NCI-H1417 treated with DMSO at 0.1 percent for 48 hours (cell line): ENCODE results near the gene TP53I13.
"Not testable (repeated sequence)": the region's sequence is repeated elsewhere in the genome, so short reads cannot be mapped to it uniquely, and the experiment has no call there.

Source experiments
- DNase-seq: peaks from one replicate; lab custom pipeline; 2025; lab: John Stamatoyannopoulos, UW

TP53I13 gene, protein sequence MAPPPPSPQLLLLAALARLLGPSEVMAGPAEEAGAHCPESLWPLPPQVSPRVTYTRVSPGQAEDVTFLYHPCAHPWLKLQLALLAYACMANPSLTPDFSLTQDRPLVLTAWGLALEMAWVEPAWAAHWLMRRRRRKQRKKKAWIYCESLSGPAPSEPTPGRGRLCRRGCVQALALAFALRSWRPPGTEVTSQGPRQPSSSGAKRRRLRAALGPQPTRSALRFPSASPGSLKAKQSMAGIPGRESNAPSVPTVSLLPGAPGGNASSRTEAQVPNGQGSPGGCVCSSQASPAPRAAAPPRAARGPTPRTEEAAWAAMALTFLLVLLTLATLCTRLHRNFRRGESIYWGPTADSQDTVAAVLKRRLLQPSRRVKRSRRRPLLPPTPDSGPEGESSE

DNA sequence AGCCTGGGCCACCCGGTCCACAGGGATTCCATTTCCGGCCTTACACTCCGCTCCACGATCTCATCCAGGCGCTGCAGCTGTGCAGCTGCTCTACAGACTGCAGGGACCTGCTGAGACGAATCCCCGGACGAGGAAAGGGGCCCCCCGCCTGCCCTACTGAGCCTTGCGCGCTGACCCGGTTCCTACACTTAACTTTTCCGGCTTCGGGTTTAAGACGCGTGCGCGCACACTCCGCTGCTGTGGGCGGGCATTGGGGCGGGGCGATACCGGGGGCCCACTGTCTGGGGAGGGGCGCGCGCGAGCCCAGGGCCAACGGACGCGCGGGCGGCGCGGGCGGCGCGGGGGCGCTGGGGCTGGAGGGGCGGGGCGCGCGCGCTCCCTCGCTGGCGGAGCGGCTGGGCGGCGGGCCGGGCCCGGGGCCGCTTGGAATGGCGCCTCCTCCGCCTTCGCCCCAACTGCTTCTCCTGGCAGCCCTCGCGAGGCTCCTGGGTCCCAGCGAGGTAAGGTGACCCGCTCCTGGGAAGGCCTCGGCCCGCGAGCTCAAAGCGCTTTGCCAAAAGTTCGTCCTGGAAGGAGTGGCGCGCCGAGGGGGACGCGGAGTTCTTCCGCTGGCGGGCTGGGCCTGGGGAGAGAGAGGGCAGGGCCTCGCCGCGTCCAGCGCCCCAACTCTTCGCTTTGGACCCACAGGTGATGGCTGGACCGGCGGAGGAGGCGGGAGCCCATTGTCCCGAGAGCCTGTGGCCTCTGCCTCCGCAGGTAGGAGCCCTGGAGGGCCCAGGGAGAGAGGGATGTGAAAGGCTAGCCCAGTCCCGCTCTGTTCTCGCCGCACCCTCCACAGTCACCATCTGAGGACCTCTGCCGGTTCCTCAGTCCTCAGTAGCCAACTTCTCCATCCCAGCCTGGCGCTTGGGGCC lies at the start of gene TP53I13:
TP53I13 (plus strand) TSS at position 371 of the 914 bp plus-strand sequence; CDS start at position 429, 58 bp downstream.
- DNase-seq: no peak

DNA sequence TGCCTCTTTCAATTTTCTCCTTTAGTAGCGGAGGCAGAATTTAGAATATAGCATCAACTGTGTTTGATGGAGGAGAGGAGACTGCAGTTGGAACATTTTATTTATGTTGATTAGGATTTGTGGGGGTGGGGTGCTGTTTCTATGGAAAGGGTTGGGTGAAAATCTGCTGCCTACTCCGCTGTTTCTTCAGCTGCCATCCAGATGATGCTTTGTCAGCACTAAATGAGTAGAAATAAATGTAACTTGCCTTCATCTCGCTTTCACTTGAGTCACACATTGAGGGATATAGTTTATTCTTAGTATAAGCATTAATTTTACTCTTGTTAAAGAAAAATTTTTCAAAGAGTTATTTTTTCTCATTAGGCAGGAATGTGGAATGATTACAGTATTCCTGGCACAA lies 43.8 kb upstream of the TP53I13 start:
- DNase-seq: no peak

DNA sequence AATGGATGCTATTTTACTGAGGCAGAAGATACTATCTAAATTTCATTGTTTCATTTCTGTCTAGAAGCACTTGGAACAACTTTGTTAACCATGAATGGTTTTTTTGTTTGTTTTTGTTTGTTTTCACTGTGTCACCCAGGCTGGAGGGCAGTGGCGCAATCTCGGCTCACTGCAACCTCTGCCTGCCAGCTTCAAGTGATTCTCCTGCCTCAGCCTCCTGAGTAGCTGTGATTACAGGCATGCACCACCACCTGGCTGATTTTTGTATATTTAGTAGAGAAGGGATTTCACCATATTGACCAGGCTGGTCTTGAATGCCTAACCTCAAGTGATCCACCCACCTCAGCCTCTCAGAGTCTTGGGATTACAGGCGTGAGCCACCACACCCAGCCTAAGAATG lies 42.2 kb upstream of the TP53I13 start:
- no peak for DNase-seq

DNA sequence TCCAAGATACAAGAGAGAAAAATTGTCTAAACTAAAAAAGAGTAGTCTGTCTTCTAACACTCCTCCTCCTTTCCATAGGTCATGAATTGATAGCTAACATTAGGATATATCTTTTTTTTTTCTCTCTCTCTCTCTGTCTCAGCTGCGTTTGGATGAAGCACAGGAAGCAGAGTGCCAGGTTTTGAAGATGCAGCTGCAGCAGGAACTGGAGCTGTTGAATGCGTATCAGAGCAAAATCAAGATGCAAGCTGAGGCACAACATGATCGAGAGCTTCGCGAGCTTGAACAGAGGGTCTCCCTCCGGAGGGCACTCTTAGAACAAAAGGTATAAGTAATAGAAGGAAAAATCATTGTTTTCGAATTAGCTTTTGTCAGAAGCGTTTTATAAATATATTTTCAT lies 34.5 kb upstream of the TP53I13 start:
- no peak for DNase-seq

DNA sequence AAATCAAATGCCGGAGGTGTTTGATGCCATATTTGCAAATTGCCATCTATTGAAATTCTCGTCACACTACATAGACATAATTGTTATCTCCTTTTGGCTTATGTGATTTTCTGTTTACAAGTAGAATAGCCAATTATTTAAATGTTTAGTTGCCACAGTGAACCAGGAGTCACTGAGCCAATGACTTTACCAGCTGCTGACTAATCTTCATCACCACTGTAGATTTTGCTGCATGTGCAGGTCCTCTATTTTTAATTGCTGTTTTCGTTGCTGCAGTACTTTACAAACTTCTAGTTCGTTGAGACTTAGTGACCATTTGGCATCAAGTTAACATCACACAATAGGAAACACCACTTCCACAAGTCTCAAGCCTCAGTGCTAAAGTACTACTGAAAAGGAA lies 24.4 kb upstream of the TP53I13 start:
- no peak for DNase-seq

DNA sequence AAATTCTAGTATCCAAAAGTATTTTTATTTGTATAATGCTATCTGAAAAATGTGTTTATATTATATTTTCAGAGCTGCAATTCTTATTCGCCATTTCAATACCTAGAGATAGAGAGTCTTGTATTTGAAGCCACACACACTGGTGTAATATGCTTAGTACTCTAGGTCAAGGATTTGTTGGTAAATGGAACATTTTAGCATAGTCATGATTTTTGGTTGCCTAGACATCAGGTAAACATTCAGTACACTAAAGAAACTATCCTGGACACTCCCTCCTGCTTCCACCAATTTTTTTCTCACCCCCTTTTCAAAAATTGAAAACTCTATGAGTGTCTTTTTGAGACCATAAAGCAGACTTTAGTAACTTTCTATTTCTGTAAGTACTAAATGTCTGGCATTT lies 22.4 kb upstream of the TP53I13 start:
- no peak for DNase-seq

DNA sequence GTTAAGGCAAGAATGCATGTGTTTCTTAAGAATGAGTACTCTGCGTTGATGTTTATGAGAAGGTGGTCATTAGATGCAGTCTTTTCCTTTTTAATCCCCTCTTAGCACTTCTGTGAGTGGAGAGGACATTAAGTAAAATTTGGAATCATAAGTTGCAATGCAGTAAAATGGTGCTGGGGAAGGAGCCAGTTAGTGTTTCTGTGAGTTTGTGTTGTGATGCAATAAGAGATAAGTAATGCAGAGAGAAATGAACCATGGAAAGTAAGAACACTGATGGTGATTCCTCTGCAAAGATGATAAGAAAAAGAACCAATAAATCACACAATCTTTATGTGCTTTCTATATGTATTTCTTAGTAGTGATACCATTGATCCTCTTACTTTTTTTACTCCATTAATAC lies 21.7 kb upstream of the TP53I13 start:
- no peak for DNase-seq

DNA sequence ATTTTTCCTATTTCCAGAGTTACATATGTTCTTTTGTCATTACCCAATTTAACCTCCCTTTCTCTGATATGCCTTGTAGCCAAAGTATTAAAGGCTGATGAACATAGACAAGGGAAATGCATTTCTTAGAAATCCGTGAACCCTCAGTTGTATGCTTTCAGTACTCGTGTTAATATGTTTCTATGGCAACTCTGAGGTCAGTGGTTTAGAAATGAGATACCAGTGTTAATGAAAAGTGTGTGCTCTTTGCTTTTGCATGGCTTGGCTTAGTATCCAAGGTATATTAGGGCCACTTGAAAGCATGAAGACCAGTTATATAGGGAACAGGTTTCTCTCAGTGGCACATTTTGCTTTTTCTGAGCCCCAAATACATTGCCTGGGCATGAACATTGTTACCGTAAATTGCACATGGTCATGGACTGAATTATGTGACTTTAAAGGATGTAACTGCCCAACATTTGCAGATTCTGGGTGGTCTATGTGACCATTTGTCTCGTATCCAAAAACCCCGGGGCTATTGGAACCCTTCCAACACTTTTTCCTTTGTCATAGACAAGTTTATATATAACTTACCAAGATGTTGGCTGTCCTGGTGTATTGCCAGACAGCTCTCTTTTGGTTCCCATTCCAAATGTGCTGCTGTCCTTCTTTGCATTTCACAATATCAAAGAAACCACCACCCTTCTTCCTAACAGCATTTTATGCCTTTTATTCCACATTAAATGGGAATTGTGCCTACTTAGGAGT lies 19.2 kb upstream of the TP53I13 start:
- DNase-seq: no peak

DNA sequence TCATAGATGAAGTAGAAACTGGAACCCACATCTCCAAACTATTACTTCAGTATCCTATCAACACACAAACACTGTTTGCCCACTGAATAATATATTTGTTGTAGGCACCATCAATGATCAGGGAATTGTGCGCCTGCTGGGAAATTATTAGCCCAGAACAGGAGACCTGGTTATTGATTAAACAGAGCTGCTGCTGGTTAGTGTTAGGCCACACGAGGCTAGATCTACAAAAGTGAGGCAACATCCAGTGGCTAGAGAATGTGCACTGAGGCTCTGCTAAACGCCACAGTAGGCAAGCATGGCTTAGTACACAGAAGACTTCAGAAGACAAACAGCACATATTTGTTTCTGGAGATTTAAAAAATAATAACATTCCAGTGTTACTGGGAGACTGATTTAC lies 12.7 kb upstream of the TP53I13 start:
- no peak for DNase-seq

DNA sequence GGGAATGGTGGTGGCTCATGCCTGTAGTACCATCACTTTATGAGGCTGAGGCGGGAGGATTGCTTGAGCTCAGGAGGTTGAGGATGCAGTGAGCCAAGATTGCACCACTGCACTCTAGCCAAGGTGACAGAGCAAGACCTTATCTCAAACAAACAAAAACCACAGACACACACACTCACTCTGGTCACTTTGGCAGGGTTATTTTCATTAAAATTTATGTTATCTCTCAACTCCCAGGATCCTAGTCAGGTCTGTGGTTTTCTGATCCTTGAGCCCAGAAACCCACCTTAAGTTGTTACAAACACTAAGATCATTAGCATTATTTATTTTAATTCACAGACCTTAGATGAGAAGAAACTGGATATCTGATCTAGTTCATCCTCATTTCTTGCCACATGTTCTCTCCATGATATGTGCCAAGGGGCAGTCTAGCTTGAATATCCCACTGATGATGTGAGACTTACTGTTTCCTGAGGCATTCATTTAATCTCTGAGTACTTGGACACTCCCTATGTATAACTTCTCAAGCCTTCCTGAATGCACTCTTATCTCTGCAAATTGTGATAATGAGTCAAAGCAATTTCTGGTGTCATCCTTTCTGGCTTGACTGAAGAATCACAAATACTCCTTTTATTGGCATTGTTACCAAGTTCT lies 11.3 kb upstream of the TP53I13 start:
- DNase-seq: no peak

DNA sequence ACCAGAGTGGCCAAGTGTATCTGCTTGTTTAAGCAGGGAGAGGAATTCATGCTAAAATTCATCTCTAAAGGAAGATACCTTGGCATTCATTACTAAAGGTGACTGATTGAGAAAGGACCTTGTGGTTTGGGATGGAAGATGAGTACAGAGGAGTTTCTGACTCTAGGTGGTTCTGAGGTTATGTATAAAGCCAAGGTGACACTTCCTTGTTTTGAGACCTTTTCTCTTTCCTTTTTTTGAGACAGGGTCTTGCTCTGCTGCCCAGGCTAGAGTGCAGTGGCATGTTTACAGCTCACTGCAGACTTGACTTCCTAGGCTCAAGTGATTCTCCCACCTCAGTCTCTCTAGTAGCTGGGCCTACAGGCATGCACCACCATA lies 10.8 kb upstream of the TP53I13 start:
- no peak for DNase-seq

DNA sequence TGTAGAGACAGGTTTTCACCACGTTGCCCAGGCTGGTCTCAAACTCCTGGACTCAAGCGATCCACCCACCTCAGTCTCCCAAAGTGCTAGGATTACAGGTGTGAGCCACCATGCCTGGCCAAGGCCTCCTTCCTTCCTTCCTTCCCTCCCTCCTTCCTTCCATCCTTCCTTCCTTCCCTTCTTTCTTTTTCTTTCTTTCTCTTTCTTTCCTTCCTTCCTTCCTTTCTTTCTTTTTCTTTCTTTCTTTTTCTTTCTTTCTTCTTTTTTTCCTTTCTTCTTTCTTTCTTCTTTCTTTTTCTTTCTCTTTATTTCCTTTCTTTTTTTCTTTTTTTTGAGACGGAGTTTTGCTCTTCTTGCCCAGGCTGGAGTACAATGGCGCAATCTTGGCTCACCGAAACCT lies 10.4 kb upstream of the TP53I13 start:
- DNase-seq: not testable (repeated sequence)

DNA sequence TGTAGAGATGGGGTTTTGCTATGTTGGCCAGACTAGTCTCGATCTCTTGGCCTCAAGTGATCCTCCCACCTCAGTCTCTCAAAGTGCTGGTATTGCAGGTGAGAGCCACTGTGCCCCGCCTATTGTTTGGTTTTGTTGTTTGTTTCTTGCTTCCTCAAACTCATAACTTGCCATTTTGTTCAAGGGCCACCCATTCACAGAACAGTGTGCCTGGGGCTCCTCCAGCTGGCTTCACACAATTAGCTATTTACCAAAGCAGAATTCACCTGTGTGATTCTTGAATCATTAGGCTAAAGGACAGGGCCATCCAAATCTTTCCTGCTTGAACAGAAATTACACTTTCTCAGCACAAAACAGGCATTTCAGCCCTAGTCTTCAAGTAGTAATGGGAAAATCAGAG lies 8.9 kb upstream of the TP53I13 start:
- DNase-seq: no peak

DNA sequence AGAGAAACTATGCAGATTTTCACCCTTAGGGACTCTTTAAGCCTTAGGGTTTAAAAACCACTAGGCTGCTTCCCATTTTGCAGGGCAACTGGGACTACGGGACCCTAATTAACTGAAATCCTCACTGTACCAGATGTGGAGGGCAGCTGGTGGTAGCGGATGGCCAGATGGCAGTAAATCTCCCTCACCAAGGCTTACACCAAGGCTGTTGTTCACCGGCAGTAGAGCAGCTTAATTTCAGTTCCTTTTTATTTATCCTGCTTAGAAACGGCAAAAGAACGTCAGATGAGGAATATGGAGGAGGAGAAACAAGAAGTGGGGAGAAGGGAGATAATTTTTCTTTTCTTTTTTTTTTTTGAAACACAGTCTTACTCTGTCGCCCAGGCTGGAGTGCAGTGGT lies 8.2 kb upstream of the TP53I13 start:
- DNase-seq: no peak

DNA sequence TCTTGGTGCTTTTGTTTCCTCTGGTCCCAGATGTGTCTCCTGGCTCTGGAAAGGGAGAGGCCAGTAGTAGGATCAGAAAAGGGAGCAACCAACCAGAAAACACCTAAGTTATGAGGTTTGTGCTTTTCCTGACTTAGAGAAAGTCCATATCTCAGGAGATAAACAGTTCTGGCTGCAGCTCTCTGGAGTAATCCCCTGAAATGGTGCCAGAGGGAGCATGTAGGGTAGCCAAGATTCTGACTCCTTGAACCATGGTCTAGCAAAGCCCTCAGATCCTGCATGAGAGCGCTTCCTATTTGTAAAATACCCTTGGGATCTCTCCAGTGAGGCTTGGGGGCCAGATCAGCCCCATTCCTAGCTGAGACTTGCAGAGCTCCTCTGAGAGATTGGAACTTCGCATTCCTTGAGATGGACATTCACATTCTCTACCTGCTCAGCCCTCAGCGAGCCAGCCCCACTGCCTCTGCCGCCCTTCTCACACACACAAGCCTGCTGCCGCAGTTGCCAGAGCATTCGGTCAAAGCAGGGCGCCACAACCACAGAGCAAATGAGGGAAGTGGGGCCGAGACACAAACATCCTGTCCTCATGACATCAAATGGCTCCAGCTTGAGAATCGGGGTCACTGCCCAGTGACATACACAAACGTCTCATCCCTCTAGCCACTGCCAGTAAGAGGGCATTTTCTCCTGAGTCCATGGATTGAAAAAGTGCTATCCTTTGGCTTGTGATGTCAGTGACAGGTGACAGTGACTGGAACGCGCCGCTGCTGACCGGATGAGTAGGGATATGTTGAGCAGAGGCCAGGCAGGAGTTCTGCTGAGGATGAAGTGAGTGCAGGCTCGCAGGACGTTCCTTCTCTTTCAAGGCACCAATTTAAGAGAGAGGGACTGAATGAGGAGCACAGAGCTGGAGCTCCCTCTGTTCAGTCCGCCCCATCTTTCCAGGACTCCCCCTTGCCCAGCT lies 6.7 kb upstream of the TP53I13 start:
- DNase-seq: no peak

DNA sequence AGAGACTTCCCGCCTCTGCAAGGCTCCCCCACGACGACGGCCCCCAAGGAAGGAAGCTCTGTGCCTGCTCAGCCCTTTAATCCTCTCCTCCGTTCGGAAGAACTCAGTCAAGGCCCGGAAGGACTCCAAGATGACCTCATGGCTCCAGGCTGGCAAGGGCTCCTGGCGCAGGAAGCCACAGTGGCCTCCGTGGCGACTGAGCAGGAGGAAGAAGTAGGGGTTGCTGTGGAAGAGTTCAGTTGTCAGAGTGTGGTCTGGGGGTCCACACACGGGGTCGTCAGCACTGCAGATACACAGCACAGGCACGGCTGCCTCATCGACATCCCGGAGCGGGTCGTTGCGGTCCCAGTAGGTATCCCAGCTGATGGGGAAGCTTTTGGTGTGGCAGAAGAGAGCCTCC lies 5.9 kb upstream of the TP53I13 start:
- DNase-seq: no peak

DNA sequence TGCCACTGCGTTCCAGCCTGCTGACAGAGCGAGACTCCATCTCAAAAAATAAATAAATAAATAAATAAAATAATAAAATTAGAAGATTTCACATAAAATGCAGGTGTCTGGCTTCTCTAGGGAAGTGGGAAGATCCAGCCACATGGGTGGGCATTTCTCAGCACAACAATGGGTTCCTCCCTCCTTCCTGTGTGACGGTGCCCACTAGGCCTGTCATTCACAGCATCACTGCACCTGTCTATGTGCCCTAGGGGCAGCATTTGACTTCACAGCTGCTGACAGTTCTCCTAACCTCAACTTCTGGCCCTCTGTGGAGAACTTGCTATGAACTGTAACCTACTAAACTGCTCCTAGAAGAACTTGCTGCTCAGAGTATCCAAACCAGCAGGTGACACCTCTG lies 4.7 kb upstream of the TP53I13 start:
- DNase-seq: no peak

DNA sequence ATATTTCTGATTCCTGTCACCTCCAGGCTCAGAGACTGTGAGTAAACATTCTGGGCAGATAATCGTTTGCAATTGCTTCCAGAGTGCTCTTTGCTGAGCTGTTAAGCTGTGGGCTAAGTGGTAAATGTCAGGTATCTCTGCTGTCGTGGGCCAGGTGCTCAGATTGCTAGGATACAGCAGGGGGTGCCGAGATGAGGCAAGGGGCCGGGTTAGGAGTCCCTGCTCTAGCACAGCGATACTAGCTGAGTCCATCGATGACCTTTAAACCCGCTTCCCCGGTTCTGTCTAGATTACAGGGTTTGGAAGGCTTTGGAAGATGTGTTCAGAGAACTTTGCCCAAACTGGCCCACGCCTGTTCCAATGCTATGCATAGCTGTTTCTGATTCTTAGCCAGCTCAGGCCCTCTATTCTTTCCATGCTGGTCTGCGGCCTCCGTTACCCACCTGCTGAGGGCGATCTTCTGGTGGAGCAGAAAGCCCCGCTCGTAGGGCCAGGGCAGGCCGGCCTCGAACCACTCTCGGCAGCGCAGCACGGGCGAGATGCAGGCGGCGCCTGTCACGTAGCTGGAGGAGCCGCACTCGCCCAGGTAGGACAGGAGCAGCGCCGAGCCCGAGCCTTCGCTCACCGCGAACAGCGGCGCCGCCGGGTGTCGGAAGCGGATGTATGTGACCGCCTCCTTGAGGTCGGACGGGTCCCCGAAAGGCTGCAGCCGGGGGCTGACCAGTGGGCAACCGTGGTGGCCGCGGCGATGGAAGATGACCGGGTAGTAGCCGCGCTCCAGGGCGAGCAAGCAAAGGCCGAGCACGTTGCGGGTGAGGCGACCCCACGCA lies 2.6 kb upstream of the TP53I13 start:
- DNase-seq: peak; percentile 68

DNA sequence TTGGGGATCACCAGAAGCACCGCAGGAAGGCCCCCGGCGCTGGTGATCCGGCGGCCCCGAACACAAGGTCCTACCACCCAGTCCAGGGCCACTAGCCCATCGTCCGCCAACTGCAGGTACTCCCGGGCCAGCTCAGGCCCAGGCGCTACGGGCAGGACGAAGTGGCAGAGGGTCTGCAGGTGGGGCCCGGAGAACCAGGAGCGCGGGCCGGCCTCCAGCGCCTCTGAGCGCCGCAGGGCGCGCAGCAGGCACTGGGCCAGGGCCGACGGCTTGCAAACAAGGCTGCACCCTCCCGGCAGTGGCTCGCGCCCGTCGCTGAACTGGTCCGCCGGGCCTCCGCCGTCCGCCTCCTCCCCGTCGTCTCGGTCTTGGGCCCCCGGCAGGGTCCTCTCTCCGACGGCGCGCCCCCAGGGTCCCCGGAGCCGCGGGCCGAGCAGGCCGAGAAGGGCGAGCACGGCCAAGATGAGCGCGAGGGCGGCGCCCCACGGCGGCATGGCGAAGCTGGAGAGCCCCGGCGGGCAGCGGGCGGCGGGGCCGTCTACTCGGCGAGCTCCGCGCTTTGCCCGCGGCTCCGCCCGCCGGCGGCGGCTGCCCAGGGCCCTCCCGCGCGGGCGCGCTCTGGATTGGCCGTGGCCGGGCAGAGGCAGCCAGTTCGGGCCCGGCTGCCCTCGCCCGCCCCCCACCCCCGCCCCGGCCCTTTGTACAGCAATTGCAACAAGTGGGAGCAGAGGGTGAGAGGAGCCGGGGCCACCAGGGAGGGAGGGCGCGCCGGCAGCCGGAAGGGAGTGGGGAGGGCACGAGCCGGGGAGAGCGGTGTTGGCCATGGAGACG lies 1.8 kb upstream of the TP53I13 start, which contains the start of gene ABHD15:
ABHD15 (minus strand) TSS at position 565 of the 831 bp plus-strand sequence; CDS start at position 494, 71 bp downstream.
- DNase-seq: no peak
